Epithelial cell of esophagus (primary cell): ENCODE data around the gene GPRC5B.

Experiments used
- DNase-seq: peaks from one replicate; pipeline ENCODE4 v3.0.0; 2010; ENCODE audit warnings: low read depth
- H3K4me3 ChIP-seq: 2 replicates; pipeline ENCODE4 v1.5.1; 2011; ENCODE audit warnings: mild to moderate bottlenecking, low read length, control low read depth
- TF ChIP-seq, protein P1 (sequence below): IDR thresholded peaks from 2 replicates; pipeline ENCODE4 v1.5.1; 2011; ENCODE audit warnings: low read depth, mild to moderate bottlenecking, low read length, control low read depth, inconsistent platforms; ENCODE audit not compliant: insufficient read depth; ENCODE audit errors: missing control alignments

Gene GPRC5B

DNA sequence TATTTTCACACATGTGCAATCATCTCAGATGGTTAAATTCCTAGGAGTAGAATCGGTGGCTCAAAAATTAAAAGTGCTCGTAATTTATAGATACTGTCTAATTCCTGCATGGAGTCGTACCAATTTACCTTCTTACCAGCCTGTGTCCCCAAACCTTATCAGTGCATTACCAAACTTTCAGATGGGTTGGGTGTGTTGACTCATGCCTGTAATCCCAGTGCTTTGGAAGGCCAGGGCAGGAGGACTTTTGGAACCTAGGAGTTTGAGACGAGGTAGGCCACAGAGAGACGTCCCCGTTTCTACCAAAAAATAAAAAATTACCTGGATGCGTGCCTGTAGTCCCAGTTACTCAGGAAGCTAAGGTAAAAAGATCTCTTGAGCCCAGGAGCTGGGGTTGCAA lies 34.5 kb upstream of the GPRC5B start:
- DNase-seq: no peak
- TF ChIP-seq, protein P1, sequence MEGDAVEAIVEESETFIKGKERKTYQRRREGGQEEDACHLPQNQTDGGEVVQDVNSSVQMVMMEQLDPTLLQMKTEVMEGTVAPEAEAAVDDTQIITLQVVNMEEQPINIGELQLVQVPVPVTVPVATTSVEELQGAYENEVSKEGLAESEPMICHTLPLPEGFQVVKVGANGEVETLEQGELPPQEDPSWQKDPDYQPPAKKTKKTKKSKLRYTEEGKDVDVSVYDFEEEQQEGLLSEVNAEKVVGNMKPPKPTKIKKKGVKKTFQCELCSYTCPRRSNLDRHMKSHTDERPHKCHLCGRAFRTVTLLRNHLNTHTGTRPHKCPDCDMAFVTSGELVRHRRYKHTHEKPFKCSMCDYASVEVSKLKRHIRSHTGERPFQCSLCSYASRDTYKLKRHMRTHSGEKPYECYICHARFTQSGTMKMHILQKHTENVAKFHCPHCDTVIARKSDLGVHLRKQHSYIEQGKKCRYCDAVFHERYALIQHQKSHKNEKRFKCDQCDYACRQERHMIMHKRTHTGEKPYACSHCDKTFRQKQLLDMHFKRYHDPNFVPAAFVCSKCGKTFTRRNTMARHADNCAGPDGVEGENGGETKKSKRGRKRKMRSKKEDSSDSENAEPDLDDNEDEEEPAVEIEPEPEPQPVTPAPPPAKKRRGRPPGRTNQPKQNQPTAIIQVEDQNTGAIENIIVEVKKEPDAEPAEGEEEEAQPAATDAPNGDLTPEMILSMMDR: no peak
- no peak overlapping the region for H3K4me3 ChIP-seq

DNA sequence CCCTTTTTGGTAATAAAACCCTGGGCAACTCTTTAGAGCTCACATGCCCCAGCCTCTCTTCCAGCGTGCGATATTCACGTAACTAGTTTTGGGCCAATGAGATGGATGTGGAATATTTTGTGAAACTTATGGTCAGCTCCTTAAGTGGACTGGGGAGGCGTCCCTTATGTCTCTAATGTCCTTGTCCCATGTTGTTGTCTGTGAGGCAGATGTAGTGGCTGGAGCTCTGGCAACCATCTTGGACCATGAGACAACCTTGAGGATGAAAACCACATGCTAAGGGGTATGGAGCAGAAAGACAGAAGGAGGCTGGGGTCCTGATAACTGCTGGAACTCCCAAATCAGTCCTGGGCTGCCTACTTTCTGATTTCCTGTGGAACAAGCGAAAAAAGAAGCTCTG lies 31.4 kb upstream of the GPRC5B start:
- TF ChIP-seq, protein P1: no peak
- no peak for DNase-seq
- no peak overlapping the region for H3K4me3 ChIP-seq

DNA sequence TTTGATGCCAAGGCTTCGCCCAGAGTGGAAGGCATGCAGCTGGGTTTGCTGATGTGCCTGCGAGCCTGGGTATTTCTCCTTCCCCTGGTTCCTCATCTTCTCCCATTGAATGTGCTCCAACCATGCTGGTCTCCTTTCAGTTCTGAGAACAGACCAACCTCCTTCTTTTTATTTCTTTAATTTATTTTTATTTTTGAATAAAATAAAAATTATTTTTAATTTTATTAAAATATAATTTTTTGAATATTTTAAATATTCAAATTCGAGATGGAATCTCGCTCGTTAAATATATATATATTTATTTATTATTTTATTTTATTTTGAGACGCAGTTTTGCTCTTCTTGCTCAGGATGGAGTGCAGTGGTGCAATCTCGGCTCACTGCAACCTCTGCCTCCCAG lies 30.2 kb upstream of the GPRC5B start:
- DNase-seq: no peak
- TF ChIP-seq, protein P1: no peak
- no peak overlapping the region for H3K4me3 ChIP-seq

DNA sequence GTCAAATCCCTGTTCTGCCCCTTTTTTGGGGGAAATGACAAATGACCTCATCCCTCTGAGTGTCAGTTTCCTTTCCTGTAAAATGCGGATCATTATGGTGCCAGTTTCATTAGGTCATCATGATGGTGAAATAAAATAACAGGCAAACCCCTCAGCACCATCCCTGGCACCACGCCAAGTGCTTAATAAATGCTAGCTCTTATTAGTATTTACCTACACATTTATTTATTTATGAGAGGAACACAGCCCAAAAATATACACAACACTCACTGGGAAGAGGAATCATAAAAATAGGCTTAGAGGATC lies 28.6 kb upstream of the GPRC5B start:
- no peak overlapping the region for H3K4me3 ChIP-seq
- DNase-seq: no peak
- TF ChIP-seq, protein P1: no peak

DNA sequence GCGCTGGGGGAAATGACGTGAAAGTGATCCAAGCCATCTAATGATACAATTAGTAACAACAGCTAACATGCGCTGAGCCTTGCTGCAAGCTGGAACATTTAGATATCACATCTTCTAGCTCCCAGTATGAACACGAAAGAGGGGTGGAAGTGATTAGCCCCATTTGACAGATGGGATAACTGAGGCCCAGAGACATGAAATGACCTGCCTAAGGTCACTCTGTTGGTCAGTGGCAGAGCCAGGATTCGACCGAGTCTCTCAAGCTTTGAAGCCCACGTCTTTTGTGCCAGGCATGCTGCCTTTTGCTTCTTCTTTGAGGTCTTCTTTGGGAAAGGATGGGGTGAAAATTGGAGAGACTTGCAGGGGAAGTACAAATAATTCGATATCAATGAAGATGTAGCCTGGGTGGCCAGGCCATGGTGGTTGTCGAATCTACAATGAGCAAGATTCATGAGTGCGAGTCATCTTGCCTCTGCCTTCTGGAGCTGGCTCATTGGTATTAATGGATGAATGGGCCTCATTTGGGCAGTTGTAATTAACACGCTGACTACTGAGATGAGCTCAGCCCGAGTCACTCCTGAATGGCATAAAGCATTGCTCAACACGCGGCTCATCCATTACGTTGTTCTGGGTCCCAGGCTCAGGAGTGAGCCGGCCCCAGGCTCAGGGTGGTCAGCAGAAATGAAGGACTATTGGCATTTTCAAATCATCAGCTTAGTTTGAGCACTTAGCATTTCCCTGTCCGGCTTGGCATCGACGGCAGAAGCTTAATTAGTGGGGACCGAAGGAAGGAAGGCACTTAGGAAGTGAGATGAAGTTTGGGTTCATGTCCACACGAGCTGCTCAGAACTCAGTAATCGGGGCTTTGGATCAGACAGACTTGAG lies 28.0 kb upstream of the GPRC5B start:
- DNase-seq: peak; percentile 78
- no peak overlapping the region for H3K4me3 ChIP-seq
- TF ChIP-seq, protein P1: no peak

DNA sequence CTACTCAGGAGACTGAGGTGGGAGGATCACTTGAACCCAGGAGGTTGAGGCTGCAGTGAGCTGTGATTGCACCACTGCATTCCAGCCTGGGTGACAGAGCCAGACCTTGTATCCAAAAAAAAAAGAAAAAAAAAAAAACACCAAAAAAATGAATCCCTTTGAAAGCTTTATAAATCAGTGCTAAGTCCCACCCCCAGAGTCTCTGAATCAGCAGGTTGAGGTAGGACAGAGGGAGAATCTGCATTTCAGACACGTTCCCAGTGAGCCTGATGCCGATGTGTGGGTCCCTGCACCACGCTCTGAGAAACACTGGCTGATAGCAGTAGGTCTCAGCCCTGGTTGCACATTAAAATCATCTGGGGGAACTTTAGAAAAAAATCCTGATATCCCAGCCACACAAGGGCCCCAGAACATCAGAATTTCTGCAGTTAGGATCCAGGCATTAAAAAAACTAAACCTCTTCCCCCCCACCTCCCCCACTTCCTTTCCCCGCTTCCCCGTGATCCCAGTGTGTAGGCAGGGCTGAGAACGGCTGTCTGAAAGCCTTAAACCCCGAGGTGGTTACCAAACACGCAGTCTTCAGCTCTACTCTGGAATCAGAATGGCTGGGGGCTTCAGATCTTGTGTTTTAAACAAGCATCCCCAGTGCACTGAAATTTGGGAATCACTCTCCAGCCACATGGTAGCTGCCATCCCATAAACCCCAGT lies 27.3 kb upstream of the GPRC5B start:
- no peak for DNase-seq
- H3K4me3 ChIP-seq: no peak overlapping the region
- TF ChIP-seq, protein P1: no peak
